NCI-H2196 (cell line): Measurements from ENCODE around the gene IL31RA.

Experiments used
- DNase-seq: peaks from one replicate; lab custom pipeline; 2025; ENCODE audit not compliant: unreplicated experiment; lab: John Stamatoyannopoulos, UW

IL31RA gene

DNA sequence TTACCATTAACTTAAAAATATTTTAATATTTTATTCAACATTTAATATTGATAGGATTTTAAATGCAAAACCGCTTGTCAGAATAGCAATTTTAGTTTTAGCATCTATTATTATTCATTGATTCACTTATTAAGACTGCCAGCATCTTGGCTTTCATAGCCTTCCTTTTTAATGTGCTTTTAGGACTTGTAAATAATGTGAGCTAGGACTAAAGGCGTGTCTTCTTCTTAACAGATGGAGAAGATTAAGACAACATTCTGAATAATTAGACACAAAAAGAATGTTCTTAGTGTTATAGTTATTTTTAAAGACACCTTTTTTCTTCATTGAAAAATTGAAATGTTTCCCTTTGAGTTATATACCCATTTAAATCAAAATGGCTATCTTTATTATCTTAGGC, 6.9 kb downstream of the IL31RA start:
- DNase-seq, result no peak

DNA sequence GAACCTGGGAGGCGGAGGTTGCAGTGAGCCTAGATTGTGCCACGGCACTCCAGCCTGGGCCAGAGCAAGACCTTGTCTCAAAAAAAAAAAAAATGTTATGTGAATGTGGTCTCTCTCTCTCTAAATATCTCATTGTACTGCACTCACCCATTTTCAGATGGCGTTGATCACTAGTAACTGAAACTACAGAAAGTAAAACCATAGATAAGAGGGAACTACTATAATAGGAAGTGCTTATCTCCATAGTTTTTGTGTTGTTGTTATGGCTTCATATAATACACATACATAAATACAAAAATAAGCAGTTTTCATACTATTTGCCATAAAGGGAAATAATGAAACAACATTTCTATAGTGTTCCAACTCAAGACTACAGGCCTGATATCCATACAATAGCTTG, 9.1 kb downstream of the IL31RA start:
- no peak for DNase-seq

DNA sequence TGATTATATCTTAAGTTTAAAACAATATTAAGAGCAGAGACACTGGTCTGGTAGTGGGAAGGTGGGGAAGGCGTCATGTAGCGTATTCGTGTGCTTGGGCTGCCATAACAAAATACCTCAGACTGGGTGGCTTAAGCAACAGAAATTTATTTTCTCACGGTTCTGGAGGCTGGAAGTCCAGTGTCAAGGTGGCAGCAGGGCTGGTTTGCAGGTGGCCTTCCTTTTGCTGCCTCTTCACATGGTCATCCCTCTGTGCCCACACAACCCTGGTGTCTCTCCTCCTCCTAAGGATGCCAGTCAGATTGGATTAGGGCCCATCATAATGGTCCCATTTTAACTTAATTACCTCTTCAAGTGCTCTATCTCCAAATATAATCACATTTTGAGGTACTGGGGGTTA, 9.6 kb downstream of the IL31RA start:
- DNase-seq, result no peak

DNA sequence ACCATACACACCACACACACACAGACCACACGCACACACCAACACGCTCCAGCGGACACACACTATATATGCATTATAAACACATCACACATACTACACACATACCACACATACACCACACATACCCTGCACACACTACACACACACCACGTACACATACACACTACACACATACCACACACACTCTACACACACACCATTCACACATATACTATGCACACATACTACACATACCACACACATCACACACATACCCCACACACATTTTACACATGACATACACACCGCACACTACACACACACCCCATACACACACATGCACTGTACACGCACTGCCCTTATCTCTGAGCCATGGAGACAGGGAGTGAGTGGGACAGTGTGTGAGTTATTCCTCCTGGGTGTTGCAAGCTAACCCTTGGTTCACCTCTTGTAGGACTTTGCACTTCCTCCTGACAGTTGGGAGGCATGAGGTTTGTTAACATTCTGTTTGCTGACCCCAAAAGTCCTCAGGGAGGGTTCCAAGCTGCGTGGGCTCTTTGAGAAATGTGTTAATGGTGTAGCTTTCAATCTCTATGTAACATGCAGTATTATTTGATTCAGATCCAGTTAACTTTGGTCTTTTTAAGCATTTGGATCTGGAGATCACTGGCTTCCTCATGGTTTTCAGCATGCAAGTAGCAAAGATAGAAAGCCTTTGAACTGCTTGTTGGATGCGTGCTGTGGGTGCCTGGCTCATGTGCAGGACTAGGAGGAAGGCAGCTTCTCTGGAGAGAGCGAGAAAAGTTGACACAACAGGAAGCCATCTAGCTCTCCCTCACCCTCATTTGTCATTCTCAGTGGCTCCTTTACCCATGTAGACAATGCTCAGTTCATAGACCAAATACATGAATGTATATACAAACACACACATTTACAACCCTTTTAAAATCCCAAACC, 13.7 kb downstream of the IL31RA start:
- no peak for DNase-seq

DNA sequence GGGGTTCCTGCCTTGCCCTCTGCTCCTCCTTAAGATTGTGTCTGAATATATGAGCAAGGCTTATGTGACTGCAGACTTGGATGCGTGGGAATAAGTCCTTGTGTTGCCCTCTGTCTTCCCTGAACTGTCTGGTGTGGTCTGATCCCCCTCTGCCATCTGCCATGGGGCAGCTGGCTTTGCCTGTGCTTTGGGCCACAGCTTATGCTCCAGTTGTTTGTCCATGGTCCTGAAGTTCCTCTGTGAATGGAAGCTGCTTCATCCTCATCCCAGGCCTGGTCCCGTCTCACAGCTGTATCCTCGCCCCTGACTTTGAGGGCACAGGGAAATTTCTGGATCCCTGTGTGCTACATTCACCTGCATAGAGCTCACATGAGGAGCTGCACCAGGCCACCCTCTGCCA, 14.7 kb downstream of the IL31RA start:
- DNase-seq, result no peak

DNA sequence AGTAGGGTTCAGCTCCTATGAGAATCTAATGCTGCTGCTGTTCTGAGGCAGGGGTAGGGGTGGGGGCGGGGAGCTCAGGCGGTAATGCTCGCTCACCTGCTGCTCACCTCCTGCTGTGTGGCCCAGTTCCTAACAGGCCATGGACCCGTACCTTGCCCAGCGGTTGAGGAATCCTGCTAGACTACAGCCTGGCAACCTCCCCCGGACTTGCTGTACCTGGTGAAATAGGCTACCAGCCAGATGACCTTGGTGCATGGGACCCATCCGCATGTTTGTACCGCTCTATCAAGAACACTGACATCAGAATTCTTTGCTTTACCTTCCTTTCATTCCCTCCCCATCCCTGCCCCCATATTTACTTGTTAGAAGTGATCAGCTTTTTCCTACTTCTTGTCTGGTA, 15.3 kb downstream of the IL31RA start:
- DNase-seq, result no peak

DNA sequence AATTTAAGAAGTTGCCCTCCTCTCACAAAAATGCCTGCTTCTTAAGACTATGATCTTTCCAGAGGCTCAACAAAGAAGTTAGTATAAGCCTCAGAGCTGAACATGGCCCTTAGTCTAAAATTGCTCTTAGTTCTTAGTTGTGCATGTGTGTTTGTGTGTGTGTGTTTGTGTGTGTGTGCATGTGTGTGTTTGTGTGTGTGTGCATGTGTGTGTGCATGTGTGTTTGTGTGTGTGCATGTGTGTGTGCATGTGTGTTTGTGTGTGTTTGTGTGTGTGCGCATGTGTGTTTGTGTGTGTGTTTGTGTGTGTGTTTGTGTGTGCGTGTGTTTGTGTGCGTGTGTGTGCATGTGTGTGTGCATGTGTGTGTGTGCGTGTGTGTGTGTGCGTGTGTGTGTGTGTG, 15.8 kb downstream of the IL31RA start:
- DNase-seq, result no peak

DNA sequence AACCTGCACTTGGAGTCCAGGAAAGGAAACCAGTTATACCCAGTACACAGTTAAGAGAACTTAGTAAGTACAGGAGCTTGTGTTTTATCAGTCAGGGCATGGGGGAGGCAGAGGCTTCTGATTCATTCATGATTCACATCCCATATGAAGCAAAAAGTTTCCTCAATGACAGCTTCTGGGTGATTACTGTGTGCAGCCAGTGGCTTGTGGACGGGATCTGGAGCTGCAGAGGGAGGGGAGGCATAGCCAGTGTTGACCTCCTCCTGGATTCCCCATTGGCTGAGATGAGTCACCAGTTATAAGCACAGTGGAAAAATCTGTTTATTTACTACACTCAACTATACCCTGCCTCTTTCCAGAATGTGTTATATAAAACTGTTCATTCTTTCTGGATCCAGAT, 17.7 kb downstream of the IL31RA start:
- no peak for DNase-seq

DNA sequence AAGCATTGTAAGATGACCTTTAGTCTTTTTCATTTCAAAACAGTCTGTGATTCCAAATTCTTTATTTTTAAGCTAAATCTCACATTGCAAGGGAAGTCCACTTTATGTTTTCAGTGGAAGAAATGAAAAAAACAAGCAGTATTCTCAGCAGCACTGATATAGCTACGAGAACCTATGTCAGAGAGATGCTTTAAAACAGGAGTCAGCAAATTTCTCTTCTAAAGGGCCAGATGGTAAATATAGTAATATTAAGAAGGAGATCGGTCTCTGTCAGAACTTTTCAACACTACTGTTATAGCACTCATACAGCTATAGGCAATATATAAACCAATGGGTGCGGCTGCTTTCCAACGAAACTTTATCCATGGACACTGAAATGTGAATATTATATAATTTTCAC, 18.7 kb downstream of the IL31RA start:
- DNase-seq, result no peak

DNA sequence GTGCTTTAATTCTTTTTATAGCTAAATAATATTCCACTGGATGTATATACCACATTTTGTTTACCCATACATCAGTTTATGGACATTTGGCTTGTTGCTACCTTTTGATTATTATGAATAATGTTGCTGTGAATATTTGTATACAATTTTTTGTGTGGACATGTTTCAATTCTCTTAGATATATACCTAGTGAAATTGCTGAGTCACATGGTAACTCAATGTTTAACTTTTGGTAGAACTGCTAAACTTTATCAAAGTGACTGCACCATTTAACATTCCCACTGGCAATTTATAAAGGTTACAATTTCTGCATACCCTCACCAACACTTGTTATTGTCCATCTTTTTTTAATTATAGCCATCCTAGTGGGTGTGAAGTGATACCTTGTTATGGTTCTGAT, 22.1 kb downstream of the IL31RA start:
- no peak for DNase-seq

DNA sequence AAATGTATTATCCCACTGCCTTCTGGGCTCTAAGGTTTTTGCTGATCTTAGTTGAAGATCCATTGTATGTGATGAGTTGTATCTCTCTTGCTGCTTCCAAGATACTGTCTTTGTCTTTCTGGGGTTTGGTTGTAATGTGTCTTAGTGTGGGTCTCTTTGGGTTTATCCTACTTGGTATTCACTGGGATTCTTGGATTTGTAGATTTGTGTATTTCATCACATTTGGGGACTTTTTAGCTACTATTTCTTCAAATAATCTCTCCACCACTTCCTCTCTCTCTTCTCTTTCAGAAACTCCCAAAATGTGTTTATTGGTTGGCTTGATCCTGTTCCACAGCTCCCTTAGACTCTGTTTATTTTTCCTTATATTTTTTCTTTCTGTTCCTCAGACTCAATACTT, 26.5 kb downstream of the IL31RA start:
- no peak for DNase-seq

DNA sequence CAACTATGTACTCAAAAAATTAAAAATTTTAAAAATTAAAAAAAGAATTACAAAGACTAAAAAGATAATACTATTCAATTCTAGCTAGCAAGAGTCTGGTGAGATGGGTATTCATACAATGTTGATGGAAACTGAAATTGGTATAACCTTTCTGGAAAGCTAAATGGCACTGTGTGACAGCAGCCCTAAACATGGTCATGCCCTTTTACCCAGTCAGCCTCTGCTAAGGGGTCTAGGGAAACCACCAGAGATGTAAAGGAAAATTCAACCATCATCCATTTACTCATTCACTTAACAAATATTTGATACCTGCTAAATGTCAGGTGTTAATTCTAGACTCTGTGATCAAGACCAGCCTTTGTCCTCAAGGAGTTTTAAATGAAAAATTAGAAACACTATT, 29.3 kb downstream of the IL31RA start:
- DNase-seq, result no peak

DNA sequence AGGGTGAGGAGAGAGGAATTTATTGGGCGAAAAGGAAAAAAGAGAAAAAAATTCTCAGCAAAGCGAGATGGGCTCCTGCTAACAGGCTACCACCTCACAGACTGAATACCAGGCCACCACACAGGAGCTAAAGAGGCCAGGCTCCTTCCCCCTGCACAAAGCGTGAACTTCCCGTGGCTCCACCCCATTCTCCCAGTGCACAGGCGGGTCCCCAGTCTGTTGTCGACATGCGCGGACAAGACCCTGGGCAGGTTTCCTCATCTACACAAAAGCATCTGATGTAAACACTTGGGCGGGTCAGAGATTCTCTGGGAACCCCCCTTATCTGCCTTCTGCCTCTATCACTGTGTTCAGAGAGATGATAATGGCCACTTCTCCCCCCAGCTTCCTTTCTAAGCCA, 34.2 kb downstream of the IL31RA start:
- DNase-seq, result no peak

DNA sequence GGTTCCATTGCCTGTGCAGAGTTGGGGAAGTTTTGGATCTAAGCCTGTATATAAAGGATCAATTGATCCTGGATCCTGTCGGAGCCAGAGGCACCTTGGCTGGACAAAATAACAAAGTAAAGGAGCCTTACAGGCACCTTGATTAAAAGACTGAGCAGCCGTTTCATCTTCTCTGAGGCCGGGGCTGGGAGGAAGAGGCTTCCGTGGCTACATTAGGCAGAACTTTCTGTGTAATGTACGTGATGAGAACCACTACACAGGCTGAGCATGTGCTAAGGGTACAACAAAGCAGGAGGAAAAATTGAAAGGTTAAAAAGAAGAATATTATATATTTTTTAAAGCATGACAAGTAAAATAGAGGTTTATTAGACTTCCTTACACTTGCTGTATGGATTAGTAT, 37.0 kb downstream of the IL31RA start:
- DNase-seq, result no peak

DNA sequence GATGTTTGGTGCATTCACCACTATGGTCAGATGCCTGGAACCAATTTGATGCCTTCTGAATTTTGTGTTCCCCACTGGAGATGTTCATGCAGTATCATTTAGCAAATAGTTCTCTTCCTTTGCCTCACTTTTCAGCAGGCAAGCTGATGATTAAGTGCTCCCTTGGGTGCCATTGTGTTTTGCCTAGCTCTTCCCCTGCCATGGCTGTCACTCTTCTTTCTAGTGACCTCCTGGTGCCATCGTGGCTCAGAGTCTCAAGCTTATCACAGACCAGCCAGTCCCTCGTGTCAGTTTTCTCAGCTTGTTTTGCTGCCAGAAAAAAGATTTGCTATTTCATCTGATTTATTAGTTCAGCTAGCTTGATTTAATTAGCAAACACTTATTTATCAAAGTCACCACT, 41.3 kb downstream of the IL31RA start:
- no peak for DNase-seq

DNA sequence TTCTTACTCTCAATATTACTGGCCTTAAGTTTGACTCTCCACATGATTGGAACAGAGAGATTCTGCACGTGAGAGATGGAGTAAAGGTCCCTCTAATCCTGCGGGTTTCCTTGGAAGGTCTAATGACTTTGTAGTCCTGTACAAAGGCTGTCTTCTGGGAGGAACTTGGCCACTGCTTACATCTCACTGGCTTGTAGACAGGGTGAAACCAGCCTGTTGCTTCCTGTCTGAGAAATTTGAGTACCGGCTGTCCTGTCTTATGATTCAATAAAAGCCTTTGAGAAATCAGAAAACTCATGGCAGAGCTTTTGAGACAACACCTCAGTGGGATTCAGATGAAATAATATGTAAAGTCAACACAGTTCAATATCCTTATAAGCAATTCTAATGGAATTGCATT, 43.0 kb downstream of the IL31RA start:
- no peak for DNase-seq

DNA sequence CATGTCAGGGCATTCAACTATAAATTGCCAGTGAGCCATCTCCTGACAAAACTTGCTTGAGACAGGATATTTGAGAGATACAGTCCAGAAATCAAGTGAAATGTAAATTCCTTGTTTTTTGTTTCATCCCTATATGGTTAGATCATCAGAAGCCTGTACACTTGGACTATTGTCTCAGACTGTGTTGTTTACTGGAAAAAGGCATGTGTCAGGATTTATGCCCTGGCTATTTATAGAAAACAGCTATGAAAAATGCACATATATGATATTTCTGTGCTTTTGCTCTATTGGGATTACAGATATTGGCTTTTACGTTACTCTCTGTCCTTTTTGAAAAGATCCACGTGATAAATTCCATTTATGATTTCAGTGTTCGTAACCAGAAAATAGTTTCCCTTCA, 44.2 kb downstream of the IL31RA start:
- DNase-seq, result no peak

DNA sequence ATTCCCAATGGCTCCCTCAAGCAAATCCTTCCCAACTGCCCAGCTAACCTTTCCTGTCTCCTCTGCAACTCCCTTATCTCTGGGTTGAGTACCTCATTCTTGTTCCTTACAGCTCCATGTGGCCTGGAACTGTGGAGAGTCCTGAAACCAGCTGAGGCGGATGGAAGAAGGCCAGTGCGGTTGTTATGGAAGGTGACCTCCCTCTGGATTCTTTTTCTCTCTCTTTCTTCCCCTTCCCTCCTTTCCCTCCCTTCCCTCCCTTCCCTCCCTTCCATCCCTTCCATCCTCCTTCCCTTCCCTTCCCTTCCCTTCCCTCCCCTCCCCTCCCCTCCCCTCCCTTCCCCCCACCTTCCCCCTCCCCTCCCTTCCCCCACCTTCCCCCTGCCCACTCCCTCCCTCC, 45.1 kb downstream of the IL31RA start:
- DNase-seq, result no peak

DNA sequence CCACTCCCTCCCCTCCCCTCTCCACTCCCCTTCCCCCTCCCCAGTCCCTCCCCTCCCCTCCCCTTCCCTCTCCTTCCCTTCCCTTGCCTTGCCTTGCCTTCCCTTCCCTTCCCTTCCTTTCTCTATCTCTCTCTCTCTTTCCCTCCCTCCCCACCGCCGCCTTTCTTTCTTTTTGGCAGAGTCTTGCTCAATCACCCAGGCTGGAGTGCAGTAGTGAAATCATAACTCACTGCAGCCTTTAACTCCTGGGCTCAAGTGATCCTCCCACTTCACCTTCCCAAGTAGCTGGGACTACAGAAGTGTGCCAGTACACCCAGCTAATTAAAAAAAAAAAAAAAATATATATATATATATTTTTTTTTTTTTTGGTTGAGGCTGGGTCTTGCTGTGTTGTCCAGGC, 45.5 kb downstream of the IL31RA start:
- no peak for DNase-seq

DNA sequence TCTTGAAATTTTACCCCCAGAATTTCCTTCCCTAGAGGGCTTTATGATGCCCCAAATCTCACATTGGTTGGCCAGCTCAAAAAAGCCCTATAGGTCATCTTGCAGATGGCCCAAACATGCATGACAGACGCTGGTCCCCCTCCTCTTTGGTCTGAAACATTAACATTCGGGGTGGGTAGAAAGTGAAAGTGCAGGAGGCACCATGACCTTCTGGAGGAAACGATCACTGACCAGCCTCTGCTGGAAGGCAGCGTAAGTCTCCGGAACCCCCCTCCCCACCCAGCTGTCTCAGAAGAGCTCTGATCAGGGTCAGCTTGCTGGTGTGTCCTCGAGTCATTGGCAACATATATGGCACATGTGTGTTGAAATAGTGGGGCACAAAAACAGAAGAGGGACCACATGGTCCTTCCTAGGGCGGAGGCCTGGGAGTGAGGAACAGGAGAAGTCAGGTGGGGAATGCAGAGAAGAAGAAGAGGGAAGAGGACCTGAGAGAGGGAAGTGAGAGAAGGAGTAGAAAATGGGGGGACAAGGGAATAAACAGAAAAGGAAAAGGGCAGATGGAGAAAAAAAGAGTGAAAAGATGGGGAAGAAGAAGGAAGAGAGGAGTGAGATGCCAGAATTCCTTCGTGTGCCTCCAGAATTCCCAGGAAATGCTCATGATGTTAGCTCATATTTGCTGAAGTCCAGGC, 46.2 kb downstream of the IL31RA start:
- no peak for DNase-seq

DNA sequence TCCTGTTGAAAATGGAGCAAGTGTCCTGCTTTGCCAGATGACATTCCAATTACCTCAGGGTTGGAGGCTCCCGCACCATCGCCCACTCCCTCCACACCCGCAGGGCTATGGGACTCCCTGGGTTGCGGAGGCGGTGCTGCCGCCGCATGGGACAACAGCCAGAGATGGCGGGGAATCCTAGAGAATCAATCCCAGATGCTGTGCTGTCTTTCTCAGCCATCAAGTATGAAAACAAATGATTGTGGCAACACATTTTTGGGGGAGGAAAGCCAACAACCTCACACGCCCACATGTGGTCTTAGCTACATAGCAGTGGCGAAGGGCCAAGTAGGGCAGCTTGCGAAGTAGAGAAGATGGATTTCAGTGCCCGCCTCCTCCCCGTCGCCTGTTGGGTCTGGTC, 46.7 kb downstream of the IL31RA start:
- DNase-seq, result no peak

DNA sequence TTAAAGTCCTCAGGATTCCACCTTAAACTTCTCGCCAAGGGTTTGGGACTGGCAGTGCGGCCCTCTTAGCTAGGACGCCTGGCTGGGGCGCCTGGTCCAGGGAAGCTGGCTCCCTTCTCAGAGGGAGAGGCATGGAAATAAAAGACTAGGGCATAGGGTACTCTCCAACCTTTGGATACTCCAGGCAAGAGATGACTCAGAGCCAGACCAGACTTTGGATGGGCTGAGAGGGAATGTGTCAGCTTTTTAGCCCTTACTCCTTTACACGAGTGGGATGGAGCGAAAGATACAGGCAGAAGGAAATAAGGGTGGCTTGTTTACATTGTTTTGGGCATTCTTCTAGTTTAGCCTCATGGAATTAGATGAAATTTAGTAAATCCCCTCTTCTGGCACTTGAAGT, 48.2 kb downstream of the IL31RA start:
- DNase-seq, result no peak

DNA sequence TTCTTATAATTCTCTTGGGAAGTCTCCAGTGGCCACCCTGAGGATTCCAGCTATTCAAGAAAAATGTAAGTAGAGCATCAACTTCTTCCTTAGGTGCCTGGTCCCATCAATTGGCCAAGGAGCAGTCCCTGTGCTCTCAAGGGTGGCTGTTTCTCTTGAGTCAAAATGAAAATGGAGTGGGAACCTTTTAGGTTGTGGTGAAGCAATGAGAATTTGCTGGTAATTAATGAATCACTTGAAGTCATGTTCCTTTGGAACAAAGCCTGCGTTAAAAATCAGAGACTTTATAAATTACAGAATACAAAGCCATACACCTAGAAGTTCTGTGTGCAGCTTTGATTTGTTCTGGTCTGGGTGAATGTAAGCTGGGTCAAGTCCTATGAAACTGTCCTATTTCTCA, 48.9 kb downstream of the IL31RA start:
- no peak for DNase-seq
